Stimulated activated CD8-positive, alpha-beta memory T cell treated with anti-CD3 and anti-CD28 coated beads, Interleukin-4, amount 100 ng/mL, for 1 hour (primary cell): ENCODE measurements around the gene ZNF714.
"Not testable (repeated sequence)": the region's sequence is repeated elsewhere in the genome, so short reads cannot be mapped to it uniquely, and the experiment has no call there.

ENCODE experiments used
- DNase-seq, 2 donors: peaks; one replicate each; pipeline ENCODE4 v3.0.0-alpha.2; 2020; ENCODE audit warnings: low read depth in 2 of 2, low spot score in 1 of 2

Gene ZNF714

DNA sequence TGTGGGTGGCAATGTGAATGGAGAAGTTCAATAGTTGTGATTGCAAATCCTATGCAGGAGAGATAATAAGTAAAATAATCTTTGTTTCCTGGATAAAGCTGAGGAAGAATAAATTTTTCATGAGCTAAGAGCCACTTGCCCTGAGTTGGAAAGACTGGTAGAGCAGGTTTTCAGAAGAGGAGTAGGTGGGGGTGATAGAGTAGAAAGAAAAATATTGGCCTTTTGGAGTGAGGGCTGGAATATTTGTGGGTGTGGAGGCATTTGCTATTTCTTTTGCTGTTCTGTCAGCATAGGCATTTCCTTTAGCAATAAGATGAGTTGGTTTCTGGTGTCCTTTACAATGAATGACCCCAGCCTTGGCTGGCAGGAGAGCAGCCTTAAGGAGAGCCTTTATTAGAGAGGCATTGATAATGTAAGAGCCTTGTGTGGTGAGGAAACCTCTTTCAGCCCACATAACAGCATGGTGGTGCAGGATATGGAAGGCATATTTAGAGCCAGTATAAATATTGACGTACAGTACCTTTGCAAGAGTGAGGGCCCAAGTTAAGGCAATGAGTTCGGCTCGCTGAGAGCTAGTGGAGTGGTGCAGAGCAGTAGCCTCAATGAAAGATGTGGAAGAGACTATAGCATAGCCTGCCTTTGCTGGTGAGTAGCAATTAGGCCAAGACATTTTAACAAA is 48.2 kb downstream of the ZNF714 start:
- DNase-seq, result no peak

DNA sequence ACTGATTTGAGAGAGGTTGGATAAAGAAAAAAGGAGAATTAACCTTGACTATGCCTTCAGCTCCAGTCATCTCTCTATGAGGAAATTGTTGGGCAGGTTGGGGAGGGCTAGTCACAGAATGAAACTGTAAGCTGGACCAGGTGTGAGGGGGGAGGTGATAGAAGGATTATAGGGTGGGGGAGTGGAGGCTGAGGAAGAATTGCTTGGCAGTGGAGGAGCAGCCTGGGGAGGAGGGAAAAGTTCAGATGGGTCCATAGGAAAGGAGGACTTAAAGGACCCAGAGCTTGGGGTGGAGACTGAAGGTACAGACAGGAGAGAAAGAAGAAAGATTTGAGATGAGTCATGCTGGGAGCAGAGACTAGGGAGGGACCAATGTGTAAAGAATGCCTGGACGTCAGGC is 51.6 kb downstream of the ZNF714 start:
- no peak for DNase-seq

DNA sequence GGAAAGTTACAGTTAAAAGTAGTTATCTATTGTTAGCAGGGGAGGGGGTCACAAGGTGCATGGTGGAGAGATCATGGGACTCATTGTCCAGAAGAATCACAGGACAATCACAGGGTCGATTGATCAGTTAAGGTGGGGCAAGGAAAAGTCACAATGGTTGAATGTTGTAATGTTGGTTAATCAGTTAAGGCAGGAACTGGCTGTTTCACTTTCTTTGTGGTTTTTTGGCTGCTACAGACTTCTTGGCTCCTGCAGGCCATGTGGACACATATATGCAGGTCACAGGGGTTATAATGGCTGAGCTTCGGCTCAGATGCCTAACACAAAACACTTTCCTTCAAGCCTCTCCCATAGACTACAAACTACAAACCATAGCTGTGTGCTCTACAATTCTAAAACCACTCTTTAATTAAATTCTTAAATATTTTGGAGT is 52.9 kb downstream of the ZNF714 start:
- no peak for DNase-seq

DNA sequence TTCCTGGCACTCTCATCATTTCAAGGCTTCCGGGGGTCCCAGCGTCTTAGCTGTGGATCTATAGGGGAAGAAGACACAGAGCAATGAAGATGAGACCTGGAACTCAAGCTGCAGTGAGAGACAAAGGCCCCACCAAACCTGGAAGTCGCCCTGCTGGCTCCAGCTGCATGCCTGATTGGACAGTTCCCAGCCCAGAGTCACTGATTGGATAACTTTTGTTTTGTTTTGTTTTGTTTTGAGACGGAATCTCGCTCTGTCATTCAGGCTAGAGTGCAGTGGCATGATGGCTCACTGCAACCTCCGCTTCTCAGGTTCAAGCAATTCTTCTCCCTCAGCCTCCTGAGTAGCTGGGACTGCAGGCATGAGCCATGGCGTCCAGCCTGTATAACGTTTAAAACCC is 53.4 kb downstream of the ZNF714 start:
- DNase-seq, result no peak

DNA sequence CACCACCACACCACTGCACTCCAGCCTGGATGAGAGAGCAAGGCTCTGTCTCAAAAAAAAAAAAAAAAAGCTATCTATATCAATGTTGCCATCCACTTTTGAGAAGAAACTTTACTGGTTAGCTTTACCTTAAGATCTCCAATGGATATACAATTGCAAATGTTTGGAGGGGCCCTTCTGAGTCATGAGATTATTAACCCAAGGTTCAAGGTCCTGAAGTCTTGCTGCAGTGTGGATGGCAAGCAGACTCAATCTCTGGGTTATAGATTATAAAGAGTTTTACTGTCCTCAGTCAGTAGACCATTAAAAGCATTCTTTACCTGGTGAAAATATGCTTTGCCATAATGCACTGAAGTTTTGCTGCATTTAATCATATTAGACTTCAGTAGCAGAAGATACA is 56.1 kb downstream of the ZNF714 start:
- no peak for DNase-seq

DNA sequence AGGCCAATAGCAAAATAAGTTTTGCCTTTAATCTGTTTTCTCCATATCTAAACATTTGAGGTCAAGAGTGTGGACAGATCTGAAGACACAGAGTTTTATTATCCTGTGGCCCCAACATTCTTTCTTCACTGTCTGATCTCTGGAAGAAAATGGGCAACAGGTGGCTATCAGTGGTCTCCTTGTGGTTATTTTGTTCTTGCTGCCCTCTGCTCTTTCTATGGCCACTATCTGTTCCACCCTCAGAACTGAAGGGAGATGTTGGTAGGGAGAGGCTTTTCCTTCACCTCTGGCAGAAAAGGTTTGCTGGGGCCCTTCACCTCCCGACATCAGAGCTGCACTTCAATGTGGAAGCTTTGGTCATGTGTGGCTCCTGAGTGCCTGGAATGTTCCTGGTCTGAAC is 59.0 kb downstream of the ZNF714 start:
- not testable (repeated sequence) for DNase-seq

DNA sequence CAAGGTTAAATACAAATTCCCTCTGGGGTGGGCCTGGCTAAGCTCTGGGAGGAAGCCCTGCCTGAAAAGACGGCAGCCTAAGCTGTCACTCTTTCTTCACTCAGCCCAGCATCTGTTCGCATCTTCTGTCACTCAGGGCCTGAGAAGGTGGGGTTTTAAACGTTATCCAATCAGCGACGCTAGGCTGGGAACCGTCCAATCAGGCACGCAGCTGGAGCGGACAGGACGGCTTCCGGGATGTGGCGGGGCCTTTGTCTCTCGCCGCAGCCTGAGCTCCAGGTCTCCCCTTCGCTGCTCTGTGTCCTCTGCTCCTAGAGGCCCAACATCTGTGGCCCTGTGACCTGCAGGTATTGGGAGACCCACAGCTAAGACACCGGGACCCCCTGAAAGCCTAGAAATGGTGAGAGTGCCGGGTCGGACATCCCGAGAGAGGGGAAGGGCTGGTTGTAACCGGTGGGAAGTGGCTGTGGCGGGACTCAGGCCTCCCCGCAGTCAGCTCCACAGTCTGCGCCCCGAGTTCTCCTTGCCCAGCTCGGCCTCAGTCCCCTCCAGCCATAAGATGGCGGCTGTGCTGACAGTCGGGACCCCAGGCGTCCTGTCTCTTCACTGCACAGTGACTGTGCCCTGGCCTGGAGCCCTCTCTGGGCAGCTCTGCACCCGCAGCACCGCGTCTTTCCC is 59.9 kb downstream of the ZNF714 start, which contains the start of gene ZNF431:
Gene ZNF431, plus strand, starts transcription at position 254 of the 678 bp plus-strand sequence. Its CDS starts 144 bp downstream, at position 398.
- DNase-seq, result peak; percentile 61 to 83

DNA sequence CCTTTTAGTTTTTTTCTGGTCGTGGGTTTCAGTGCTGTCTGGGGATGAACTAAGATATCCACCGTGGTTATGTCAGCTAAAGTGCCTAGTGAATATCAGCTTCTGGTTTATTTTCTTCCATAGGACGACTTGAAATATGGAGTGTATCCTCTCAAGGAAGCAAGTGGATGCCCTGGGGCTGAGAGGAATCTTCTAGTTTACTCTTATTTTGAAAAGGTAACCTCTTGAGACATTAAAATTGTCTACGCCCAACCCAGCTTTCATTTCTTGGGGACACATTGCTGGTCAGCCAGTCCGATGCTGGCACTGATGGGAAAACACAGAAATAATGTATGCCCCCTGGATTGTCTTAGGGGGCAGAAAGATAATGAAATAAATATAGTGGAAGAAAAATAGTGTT is 61.4 kb downstream of the ZNF714 start:
- no peak for DNase-seq

DNA sequence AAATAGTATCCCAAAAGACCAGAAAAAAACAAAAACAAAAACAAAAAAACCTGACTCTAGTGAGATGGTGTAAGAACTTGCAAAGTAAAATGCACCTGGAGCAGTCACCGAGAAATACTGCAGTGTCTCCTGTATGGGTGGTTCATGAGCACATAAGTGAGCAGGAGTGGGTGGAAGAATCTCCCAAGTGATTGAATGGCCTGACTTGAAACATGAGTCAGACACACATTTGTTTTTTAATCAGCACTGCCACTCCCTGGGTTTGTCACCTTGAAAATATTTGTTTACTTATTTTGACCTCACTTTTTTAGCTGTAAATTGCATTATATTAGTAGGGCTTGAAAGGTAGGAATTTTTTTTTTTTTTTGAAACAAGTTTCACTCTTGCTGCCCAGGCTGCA is 61.9 kb downstream of the ZNF714 start:
- no peak for DNase-seq

DNA sequence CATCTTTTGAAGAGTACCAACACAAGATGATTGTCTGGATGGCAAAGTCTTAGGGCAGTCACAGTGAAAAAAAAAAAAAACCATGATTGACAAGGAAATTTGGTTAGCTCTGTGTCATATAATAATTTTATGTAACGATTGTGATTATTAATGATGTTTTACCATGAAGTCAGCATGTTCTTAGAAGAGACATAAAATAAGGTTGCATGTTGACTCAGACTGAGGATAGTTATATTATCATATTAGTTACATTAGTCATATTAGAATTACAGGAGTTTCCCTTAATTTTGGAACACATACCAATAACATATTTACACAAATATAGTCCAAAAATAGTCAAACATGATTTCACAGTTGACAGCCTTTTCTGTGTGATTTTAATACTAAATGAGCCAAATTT is 65.5 kb downstream of the ZNF714 start:
- DNase-seq, result no peak

DNA sequence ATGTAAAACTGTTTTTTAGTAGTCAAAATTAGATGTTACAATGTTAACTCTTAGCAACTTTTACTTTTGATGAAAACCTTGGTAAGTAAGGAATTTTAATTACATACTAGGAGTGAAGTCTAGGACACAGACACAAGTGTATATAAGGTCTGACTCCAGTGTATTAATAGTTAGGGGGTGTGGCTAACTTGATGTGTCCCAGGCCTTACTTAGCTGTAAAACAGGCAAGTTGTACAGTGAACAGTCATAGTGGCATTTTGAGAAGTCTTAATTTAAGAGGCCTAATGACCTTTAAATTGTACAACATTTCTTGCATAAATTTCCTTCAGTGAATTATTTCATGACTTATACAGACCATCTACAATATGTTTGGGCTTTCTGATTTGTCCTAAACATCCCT is 66.7 kb downstream of the ZNF714 start:
- no peak for DNase-seq

DNA sequence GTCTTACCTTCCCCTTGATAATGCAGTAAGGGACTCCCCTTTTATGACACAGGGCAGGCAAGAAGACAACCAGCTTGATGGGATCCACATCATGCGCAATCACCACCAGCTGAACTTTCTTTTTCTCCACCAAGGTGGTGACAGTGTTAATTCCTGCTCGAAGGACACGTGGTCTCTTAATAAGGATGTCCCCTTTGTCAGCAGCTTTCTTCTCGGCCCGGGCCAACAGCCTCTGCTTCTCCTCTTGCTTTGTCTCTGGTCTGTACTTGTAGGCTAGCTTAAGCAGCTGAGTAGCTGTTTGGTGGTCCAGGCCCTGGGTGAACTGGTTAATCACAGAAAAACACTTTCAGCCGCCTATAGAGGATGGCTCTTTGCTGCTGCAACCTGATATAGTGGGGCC is 67.9 kb downstream of the ZNF714 start:
- no peak for DNase-seq

DNA sequence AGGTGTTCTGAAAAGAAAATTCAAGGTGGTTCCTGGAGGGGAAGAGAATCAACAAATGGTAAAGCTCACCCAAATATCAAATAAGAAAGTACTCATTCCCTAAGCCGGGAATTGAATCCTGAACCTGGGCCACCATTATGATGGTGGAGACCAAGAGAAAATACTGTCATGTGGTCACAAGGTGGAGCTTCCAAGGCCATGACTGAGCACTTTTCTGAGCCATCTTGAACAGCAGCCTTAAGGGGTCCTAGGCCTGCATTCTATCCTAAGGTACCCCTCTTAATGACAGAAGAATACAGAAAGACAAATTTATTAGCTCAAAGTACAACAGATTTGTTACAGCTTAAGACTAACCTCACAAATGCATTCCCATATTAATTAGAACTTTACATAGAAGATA is 69.5 kb downstream of the ZNF714 start:
- DNase-seq, result no peak

DNA sequence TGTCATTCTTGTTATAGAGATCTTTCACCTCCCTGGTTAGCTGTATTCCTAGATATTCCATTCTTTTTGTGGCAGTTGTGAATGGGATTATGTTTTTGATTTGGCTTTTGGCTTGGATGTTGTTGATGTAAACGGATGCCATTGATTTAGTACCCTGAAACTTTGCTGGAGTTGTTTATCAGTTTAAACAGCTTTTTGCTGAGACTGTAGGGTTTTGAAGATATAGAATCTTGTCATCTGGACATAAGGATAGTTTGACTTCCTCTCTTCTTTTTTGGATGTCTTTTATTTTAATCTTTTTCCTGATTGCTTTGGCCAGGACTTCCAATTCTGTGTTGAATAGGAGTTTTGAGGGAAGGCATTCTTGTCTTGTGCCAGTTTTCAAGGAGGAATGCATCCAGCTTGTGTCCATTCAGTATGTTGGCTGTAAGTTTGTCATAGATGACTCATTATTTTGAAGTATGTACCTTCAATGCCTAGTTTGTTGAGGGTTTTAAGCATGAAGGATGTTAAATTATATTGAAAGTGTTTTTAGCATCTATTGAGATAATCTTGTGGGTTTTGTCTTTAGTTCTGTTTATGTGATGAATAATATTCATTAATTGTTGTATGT is 76.6 kb downstream of the ZNF714 start:
- DNase-seq, result no peak

DNA sequence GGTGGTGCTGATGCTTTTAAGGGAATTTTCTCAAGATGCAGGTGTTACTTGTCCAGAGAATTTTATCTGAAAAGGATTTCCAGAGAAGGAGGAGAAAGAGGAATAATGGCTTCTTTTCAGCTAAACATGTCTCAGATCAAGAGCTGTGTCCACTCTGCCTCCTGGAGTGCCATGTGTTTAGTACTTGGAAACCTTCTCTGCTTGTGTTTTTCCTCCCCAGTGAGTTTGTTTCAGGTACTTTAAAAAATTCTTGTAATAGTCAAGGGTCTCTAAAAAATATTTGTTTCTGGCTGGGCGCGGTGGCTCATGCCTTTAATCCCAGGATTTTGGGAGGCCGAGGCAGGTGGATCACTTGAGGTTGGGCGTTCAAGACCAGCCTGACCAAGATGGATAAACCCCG is 82.5 kb downstream of the ZNF714 start:
- no peak for DNase-seq

DNA sequence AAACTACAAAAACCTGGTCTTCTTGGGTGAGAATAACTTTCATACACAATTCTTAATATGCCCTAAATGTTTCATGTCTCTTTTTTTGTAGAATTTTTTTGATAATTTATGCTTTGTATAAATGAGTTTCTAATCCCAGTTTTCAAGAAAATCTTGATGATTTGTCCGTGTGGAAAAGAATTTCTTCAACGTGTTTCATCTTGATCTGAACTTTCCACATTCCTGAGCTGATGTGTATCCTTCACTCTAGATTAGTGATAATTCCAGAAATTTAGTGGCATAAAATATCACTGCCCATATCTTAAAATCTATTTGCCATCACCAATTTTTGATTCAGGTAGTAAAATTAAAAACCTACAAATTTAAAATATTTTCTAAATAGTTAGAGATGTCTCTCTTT is 84.4 kb downstream of the ZNF714 start:
- DNase-seq, result no peak
